Measurements from ENCODE around the gene STX1B.
A peak's percentile ranks its signal among the peaks of the same experiment; 100 is the strongest.
"Not testable (repeated sequence)": the region's sequence is repeated elsewhere in the genome, so short reads cannot be mapped to it uniquely, and the experiment has no call there.

Gene STX1B

DNA sequence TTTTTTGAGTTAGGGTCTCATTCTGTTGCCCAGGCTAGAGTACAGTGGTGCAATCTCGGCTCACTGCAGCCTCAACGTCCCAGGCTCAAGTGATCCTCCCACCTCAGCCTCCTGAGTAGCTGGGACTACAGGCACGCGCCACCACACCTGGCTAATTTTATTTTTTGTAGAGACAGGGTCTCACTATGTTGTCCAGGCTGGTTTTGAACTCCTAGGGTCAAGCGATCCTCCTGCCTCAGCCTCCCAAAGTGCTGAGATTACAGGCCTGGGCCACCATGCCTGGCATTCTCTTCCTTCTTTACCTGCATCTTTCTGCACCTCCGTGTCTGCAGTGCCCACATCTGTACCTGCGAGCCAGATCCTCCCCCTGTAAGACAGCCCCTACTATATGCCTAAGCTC, 1.4 kb upstream of the STX1B start:
- not testable (repeated sequence) for DNase-seq

DNA sequence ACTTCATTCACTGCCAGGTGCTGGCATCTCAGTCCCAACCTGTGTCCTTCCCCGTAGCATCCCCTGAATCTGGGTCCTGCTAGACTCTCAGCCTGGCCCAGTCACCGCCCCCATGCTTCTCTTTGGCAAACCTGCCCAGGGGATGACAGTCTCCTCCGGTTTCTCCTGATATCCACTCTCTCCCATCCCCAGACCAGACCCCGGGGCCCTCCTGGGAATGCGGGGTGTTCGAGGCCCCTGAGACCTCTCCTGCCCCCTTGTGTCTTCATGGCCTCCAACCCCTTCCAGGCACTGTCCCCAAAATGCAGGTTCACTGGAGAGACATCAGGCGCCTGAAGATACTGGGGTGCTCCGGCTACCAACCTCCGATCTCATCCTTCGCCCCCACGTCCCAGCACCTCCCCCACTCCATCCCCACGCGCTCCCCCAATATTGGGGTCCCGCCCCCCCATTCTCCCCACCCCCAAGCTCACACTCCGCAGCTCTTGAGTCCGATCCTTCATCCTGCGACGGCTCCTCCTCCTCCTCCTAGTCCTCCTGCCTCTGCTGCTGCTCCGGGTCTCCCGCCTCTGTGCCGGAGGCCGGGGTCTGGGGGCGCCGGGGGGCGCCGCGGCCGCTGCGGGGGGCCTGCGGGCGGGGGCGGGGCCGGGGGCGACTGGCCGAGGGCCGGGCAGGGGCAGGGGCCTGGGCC, 399 bp downstream of the STX1B start:
- peak; percentile 29 for DNase-seq

DNA sequence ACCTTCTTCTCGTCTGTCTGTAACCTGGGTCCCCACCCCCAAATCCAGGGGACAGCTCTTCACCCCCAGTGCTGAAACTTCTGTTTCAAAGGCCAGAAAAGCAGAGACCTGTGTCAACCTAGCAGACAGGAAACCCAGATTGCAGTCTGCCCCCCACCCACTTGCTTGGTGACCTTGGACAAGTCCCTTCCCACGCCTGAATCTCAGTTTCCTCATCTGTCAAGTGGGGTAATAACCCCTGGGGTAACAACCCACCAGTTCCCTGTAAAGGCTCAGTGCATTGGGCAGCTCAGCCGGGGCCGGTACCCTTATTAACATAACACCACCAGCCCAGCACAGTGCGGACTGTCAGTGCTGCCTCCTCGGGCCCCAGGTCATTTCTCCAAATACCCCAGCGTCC, 1.3 kb downstream of the STX1B start:
- no peak for DNase-seq

DNA sequence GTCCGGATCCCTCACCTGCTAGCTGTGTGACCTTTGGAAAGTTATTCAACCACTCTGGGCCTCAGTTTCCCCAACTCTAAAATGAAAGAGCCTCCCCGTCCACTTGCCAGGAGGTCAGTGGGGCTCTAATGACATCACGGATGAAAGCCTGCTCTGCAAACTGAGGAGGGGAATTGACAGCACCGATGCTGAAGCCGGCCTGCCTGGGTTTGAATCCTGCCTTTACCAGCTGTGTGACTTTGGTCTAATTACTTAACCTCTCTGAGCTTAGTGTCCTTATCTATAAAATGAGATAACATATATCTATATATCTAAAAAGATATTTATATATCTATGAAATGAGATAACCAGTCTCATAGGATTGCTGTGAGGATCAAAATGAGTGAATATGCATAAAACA, 1.9 kb downstream of the STX1B start:
- DNase-seq = no peak

DNA sequence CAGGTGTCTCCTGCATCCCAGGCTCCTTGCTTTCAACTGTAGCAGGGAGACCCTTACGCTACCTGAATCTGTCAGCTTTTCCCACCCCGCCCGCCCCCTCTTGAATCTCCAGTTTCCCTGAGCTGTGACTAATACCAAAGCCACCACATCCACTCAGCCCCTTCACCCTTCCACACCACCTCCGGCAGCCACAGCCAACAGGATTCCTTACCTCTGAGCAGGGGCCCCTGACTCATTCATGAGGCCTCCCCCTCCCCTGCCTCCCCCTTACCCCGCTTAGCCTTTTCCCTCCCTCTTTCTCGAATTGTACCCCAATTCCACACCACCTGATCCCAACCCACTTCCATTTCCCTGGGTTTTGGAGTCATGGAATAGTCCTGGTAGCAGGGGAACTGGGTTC, 2.3 kb downstream of the STX1B start:
- no peak for DNase-seq

DNA sequence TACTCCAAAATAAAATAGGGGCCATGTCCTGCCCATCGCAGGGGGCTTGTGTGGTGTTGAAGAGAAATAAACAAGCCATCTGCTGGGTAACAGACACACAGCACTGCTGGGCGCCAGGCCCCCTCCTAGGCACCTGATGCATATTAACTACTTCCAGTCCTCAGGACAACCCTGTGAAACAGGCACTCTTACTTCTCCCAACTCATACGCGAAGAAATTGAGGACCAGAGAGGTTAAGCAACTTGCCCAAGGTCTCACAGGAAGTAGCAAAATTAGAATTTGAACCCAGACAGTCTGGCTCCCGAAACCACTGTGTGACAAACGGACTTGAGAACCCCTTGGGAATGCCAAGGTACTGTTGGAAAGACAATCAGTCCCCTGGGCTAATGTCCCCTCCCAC, 2.8 kb downstream of the STX1B start:
- no peak for DNase-seq

DNA sequence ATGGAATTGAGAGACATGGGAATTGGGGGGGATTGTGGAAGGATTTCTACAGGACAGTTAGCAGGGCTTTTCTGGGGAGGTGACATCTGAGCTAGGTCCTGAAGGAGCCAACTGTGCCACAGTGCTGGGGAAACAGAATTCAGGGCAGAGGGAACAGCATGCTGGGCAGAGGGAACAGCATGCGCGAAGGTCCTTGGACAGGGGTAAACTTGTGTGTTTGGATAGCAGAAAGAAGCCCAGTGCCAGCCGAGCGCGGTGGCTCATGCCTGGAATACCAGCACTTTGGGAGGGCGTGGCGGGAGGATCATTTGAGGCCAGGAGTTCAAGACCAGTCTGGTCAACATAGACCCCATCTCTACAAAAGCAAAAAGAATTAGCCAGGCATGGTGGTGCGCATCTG, 3.8 kb downstream of the STX1B start:
- no peak for DNase-seq

DNA sequence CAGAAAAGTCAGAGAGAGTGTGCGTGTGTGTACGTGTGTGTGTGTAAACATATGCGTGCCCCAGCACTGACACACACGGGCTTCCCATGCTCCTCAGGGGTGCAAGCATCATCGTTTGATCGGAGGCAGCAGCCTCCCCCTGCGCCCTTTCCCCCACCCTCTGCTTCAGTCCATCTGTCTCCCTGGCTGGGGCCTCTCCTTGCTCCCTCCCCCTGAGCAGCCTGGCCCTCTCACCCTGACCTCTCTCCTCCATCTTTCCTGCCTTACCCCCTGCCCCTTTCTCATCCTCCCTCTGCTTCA, 4.4 kb downstream of the STX1B start:
- no peak for DNase-seq

DNA sequence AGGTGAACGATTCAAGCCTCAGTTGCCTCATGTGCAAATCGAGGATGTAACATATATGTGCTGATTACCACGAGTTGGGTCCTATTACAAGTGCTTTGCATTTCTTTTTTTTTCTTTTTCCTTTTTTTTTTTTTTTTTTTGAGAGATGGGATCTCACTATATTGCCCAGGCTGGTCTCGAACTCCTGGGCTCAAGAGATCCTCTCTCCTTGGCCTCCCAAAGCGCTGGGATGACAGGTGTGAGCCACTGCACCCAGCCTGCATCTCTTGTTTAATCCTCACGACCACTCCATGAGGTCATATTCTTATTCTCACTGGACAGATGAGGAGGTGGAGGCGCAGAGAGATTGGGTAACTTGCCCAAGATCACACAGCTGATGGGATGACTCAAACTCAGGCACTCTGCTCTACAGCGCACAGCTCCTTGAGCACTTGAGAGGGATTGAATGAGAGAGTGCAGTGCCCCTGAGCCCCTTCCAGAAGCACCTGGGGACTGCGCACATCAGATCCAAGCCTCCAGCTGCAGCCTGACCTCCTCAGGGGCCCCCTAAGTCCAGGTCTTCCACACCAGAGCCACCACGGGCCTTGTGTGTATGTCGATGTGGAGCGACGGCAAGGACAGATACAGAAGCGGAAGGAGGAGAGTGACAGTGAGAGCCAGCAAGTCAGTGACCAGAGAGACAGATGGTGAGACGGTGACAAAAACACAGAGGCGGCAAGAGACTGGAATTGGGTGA, 4.9 kb downstream of the STX1B start:
- DNase-seq = no peak

DNA sequence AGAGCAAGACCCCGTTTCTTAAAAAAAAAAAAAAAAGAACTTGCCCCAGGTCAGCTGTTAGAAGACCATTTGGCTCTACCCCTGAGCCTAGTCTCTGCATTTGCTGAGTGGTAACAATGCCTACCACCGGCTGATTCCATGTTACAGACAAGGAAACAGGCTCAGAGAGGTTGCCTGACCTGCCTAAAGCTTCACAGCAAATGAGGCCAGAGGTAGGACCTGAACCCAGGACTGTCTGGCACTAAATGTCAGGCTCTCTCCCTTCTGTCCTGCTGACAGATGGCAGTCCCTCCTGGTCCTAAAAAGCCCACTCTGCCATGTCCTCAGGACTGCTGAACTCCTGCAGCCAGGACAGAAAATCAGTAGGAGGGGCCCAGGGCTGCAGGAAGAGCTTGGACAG, 5.8 kb downstream of the STX1B start:
- no peak for DNase-seq

DNA sequence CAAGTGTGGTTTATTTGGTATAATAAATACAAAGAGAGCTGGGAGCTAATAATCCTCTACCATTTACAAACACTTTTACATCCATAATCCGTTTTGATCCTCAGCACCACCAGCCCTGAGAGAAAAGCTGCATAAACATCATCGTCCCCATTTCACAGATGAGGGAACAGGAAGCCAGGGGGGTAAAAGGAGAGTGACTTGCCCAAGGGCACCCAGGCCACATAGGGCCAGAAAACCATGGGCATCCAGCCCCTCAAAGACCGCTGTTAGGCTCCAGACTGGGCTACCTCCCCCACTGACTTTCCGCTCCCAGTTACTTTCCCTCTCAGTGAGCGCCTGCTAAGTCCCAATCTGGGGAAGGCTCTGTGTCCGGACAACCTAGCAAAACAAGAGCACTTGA, 6.7 kb downstream of the STX1B start:
- DNase-seq = no peak

DNA sequence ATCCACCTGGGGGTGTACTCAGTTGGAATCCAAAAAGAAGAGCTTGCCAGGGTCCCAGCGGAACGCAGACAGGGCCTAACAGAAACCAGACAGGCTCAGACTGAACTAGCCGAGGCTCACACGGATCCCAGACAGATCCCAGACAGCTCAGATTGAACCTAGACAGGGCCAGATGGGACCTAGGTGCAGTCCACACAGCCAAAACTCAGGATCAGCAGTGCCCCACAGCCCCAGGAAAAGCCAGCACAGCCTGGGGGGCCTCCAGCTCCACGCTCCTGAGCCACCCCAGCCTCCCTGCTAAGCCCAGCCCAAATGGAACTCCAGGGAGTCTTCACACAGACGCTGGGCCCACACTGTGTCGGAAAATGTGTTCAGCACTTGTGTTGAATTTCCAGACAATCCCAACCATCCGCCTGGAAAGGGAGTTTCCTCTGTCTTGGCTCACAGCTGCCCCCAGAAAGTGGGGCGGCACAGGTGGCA, 7.5 kb downstream of the STX1B start:
- no peak for DNase-seq

DNA sequence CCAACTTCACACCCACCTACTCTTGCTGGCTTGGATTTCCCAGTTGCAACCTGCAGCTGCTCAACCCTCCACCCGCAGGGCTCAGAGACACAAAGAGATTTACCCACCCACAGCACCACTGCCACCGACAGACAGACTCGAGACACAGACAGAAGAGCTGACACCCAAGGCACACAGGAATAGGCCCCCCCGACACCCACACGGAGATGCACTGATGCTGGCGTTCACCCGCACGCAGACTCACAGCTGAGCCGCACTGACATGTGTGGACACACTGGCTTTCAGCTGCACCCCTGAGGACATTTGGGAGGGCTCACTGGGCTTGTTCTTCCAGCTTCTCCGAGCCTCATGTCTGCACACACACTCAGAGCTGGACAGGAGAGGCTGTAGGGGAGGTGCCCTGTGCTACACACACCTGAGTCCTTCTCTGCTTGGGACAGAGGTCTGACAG, 8.2 kb downstream of the STX1B start:
- no peak for DNase-seq

DNA sequence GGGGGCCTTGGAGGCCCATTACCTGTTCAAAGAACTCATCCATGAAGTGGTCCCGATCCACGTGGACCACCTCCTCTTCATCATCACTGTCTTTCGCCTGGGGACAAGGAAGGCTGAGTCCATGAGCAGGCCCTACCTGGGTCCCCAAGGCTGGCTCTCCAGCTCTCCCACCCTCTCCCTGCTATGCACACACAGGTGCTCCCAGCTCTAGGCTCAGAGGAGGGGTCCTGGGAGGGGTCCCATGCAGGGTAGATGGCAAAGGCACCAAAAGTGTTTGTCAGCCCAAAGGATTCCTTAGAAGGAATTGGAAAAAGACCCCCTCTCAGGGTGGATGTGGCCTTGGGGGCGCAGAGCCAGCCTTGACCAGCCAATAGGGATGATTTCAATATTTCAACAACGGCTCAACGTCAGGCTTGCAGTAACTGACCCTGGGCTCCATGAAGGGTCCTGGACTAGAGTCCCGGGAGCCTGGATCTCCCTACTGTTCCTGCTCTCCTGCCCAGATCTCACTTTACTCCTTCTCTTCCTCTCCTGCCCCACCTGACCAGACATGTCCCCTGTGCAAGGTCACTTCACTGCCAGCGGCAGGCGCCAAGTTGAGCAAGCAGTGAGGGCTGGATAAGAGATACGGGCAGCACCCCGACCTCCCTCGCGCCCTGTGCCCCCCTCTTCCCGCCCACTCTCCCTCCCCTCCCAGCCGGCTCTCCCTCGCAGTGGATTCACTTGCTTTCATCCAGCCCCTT, 8.8 kb downstream of the STX1B start:
- no peak for DNase-seq

DNA sequence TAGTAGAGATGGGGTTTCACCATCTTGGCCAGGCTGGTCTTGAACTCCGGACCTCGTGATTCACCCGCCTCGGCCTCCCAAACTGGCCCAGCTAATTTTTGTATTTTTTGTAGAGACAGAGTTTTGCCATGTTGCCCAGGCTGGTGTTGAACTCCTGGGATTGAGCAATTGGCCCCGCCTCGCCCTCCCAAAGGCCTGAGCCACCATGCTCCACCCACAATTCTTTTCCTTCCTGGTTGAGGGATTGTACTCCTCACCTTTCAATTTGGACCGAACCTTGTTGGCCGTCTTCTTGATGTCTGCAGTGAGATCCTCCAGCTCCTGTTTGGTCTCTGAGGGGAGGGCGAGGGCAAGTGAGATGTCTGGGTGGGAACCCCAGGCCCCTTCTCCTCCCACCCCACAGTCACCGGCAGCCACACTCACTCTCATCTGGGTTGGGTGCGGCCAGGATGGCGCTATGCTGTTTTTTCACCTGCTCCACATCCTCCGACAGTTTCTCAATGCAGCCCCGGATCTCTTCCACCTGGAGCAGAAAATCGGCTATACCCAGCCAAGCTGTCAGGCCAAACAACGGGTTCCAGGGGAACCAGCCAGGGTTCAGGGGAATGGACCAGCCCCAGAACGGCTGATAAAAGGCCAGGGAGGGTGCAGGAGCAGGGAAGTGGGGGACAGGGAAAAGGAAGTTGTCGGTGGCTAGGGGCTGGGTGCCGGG, 9.6 kb downstream of the STX1B start:
- no peak for DNase-seq

DNA sequence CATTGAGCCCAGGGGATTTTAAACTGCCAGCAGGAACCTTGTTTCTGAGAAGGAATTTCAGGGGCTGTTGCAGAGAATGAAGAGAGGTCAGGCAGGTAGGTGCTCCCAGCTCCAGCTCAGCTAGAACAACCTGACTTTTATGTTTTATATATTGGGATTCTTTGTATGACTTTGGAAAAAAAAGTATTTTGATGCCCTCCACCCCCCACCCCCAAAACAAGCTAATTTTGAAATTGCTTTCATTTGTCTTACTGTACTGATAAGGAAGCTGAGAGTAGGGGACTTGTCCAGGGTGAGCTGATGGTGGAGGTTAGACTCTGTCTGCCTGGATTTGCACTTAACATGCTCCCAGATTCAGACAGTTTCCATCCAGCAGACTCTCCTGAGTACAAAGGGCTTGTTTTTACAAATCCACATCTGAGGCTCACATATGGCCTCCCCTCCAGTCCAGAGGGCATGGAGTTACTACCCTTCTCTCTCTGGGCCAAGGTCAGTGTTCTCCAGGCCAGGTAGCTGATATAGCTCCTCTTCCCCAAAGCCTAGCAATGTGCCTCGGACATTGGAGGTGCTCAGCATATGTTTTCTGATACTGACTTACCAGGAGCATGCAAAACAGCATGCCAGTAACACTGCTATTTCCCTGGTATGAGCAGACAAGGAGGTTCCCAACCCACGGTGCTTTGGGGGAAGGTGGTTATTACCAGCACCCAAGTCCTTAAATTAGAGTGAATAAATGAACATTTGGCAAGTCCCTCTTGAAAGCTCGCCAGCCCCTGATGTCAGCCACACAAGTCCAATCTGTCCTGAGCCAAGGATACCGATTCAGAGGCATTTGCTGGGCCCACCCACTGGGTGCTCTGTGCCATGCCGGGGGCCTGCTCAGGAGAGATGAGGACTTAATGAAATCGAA, 11.3 kb downstream of the STX1B start:
- no peak for DNase-seq

DNA sequence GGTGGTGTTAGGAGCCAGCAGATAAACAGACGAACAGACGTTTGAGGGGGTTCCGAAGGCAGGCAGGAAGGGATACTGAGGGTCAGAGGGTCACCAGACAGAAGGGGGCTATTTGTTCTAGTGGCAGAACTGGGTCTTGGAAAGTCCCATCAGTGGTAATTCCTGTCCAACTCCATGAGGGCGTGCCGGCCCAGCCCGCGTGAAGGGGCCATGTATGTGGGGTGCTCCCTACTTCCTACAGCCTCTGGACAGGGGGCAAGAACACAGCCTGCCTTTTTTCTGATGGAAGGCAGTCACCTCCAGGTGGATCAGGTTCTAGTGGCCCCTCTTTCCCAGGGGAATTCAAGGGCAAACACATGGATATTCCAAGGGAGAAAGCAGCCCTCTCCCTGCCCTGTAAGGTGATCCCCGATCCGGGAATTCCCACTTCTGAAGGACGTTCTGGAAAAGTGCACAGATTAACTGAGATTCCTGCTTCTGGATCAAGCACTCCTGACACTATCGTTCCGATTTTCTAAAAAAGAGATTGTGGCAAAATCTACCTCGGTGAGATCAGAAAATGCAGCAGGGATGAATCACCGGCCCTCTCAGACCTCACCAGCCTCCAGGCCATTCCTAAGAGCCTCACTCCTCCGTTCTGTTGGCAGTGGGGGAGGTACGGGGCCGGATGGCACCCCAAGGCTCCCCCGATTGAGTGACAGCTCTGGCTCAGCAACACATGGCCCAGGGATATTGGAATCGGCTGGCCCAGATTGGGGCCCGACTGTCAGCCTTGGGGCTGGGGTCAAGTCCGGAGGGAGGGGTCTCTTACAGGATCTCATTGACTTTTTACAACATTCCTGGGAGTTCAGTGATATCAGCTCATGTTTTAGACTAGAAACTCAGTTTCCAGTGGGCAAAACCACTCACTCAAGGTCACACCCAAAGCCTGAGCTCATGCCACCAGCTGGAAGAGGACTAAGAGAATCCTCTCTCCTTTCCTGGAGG, 12.4 kb downstream of the STX1B start:
- no peak for DNase-seq

DNA sequence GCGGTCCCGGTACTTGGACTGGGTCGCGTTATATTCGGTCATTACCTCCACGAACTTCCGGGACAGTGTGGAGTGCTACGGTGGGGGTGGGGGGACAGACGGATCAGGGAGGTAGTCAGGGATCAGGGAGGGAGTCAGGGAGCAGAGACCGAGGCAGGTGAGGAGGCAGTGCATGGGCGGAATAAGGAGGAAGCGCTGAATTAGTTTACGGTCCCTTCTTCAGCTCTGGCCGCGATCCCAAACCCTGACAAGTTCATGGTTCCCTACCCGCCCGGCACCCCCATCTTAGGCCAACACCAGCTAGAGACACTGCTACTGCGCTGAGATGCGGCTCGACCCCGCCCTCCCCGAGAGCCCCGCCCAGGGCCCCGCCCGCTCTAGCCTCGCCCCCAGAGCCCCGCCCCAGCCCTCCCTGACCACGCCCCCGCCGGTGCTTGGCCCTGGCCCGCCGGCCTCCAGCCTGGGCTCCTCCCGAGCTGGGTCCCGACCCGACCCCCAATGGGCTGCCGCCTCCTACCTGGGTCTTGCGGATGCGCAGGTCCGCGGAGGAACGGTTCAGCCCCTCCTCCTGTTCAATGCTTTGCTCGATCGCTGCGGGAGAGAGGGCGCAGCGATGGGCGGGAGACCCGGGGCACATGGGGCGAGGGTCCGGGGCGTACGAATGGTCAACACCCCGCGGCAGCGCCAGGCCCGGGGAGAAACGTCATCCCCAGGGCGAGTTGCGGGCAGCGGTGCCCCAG, 13.3 kb downstream of the STX1B start:
- DNase-seq = peak; percentile 90

DNA sequence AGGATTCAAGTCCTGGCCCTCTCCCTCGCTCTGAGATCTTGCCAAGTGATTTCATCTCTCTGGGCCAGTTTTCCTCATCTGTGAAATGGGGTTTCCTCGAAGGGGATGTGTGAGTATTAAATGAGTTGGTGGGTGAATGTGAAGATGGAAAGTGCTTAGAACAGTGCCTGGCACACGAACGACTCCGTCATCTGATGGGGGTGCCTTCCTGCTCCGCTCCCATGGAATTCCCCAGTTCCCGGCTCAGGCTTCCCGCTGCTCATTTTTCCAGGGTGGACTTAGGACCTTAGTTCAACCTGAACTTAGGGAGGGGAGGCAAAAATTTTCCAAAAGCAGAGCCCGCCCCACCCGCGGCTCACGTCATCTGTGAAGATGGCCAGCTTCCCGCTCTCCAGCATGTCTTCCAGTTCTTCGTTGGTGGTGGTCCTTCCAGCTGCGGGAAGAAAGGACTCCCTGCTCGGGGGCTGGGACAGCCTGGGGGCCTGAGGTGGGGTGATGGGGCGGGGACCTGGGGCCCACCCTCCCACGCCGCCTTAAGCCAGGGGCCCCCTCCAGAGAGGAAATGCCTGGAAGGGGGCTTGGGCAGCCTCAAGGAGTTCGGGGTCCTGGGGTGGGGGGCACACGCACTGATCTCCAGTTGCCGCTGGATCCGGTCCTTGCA, 14.0 kb downstream of the STX1B start:
- no peak for DNase-seq

DNA sequence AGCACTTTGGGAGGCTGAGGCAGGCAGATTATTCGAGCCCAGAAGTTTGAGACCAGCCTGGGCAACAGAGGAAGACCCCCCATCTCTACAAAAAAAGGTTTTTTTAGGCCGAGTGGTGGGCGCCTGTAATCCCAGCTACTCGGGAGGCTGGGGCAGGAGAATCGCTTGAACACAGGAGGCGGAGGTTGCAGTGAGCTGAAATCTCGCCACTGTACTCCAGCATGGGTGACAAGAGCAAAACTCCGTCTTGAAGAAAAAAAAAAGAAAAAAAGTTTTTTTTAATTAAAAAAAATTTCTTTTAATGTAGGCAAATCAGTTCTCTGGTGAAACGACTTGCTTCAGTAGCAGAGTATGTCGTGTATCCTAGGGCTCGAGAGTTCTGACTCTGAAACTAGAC, 14.5 kb downstream of the STX1B start:
- DNase-seq = no peak

Measured in CD4-positive, alpha-beta T cell treated with Interleukin-17A for 4 hours (primary cell).